Mesodermal cell (in vitro differentiated cells): Measurements from ENCODE around the gene CASP10.

Source experiments
- H3K27ac ChIP-seq: 2 replicates; pipeline ENCODE4 v1.7.0; 2013; ENCODE audit warnings: mild to moderate bottlenecking, low read depth, low read length, moderate library complexity; ENCODE audit not compliant: severe bottlenecking
- H3K36me3 ChIP-seq: 2 replicates; pipeline ENCODE4 v1.7.1; 2013; ENCODE audit warnings: mild to moderate bottlenecking, low read length, moderate library complexity; ENCODE audit not compliant: control insufficient read depth, insufficient read depth
- H3K4me1 ChIP-seq: one replicate; pipeline ENCODE4 v1.7.1; 2013; ENCODE audit warnings: mild to moderate bottlenecking, low read length; ENCODE audit not compliant: insufficient read depth, control insufficient read depth, poor library complexity, severe bottlenecking
- H3K4me3 ChIP-seq: 2 replicates; pipeline ENCODE4 v1.7.0; 2013; ENCODE audit warnings: low read length, control low read depth, mild to moderate bottlenecking; ENCODE audit not compliant: insufficient read depth, poor library complexity, severe bottlenecking; ENCODE audit errors: extremely low read depth
- H3K9me3 ChIP-seq: 2 replicates; pipeline ENCODE4 v1.7.1; 2013; ENCODE audit warnings: mild to moderate bottlenecking, low read length, moderate library complexity; ENCODE audit not compliant: control insufficient read depth
- WGBS, 2 experiments: methylation state at CpG; one replicate each; pipeline ENCODE4 v1.1.5; 2013; ENCODE audit warnings: missing lambda C conversion rate in 2 of 2; ENCODE audit not compliant: insufficient coverage in 2 of 2; 5-methylcytosine and 5-hydroxymethylcytosine counted together

Gene CASP10

GRCh38 chr2:201197781-201198180 is 14.8 kb downstream of the CASP10 start:
- Histone ChIP-seq H3K36me3 (peaks cover 6% of the 10 kb centered on the region), H3K27ac (no peak overlapping the region), H3K9me3 (no peaks in the 10 kb centered on the region), H3K4me3 (no peak overlapping the region), H3K4me1 (no peaks in the 10 kb centered on the region)
- WGBS, 2 experiments = 96 to 100% methylated on average over 2 to 3 of the region's 4 CpGs

DNA sequence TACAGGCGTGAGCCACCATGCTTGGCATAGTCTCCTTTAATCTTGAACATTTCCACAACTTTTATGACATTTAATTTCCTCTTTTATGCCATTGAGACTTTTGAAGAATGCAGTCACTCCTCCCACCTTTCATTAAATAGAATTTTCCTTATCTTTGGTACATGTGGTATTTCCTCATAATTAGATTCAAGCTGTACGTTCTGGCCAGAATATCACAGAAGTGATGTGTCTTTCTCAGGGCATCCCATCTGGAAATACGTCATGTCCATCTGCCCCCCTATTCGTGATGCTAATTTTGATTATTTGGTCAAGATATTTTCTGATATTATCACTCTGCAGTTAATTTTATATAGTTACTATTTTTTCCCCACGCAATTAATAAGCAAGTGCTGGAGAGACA is 16.9 kb downstream of the CASP10 start:
- Histone ChIP-seq H3K9me3 (no peaks in the 10 kb centered on the region), H3K36me3 (peaks cover 6% of the 10 kb centered on the region), H3K4me3 (no peak overlapping the region), H3K4me1 (no peaks in the 10 kb centered on the region), H3K27ac (no peak overlapping the region)
- 94 to 95% methylated on average over 1 to 2 of the region's 5 CpGs for WGBS, 2 experiments

DNA sequence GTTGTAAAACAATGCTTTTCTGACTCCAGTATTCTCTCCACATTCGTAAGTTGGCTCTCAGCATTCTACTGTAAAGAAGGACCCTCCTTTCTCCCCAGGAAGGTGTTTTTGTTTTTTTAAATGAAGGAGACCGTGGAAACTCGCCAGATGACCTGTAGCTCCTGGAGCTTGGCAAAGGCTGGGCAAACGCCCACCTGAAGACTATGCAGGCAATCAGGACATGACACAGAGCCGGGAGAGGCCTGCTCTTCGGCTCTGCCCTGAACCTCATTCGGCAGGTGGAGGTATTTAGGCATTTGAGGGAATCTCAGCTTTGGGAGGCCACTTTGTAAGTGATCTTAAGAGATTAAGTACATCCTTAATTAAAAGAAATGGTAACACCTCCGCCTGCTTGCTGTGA is 17.4 kb downstream of the CASP10 start:
- Histone ChIP-seq H3K4me1 (no peaks in the 10 kb centered on the region), H3K4me3 (no peak overlapping the region), H3K27ac (no peak overlapping the region), H3K9me3 (no peaks in the 10 kb centered on the region), H3K36me3 (peaks cover 6% of the 10 kb centered on the region)
- WGBS, 2 experiments = 83 to 85% methylated on average over 3 to 5 of the region's 8 CpGs

- Histone ChIP-seq H3K4me1 (peaks cover 8% of the 10 kb centered on the region), H3K36me3 (peaks cover 2% of the 10 kb centered on the region), H3K4me3 (no peak overlapping the region), H3K27ac (no peak overlapping the region), H3K9me3 (no peaks in the 10 kb centered on the region)
- 97 to 99% methylated on average over 7 of the region's 8 CpGs for WGBS, 2 experiments
Measured at GRCh38 chr2:201201371-201201770, 18.4 kb downstream of the CASP10 start.

DNA sequence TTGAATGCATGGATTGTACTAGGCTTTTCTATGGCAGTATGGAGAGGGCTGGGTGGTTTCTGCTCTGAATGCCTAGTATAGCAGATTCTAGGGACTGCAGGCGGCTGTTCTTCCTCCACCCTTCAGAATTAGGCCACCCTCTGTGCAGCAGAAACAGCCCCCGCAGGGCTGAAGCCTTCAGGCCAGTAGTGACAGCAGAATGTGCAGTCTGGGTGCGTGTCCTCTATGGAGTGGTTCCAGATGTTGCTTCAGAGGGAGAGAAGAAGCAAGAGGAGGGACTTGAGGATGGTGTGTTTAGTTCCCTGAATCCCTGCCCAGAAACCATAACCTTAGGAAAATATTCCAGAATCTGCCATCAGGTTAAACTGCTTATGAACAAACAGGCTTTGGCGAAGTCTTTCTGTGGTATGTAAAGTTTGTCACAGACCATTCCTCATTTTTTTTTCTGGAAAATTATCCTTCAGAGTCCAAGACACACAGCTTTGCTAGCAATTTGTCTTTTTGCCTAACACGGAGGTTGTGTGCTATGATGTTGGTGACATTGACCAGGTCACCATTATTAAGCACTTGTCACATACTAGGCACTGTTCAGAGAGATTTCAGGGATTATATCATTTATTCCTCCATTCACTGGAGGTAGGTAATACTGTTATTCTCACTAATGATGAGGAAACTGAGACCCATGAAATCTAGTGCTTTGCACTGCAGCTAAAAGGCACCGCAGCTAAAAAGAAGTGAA is 21.1 kb downstream of the CASP10 start:
- H3K9me3 ChIP-seq = no peaks in the 10 kb centered on the region
- H3K36me3 ChIP-seq = no peaks in the 10 kb centered on the region
- no peak overlapping the region for H3K27ac ChIP-seq
- WGBS, 2 experiments = 92 to 100% methylated on average over 2 of the region's 6 CpGs
- peaks cover 8% of the 10 kb centered on the region for H3K4me1 ChIP-seq
- H3K4me3 ChIP-seq = no peak overlapping the region

DNA sequence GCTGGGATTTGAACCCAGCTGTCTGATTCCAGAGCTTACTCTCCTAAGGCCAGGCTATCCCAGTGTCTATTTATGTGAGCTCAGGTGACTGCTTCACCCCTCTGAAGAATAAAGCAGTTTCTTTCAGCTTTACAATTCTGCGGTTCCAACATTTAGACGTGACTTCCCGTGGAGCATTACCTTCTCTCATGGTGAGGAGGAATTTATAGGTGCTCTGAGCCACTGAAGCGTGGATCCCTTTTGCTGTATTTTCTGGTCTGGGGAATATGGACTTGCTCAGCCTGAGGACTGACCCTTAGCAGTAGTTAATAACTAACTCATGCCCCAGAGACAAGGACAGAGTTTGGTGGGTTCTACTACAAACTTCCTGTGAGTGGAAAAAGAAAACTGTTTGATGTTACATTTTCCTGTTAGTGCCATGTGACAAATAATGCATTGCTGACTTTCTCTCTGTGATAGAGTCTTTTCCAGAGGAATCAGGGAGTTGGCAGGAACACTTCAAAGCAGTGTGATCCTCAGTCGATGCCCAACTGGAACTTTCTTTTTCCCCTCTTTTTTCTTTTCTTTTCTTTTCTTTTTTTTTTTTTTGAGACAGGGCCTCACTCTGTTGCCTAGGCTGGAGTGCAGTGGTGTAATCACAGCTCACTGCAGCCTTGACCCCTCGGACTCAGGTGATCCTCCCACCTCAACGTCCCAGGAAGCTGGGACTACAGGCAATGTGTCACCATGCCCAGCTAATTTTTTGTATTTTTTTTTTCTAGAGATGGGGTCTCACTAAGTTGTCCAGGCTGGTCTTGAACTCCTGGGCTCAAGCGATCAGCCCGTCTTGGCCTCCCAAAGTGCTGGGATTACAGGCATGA is 21.9 kb downstream of the CASP10 start:
- H3K27ac ChIP-seq = no peak overlapping the region
- 87 to 98% methylated on average over 3 to 9 of the region's 9 CpGs for WGBS, 2 experiments
- H3K4me3 ChIP-seq = no peak overlapping the region
- no peaks in the 10 kb centered on the region for H3K9me3 ChIP-seq
- peaks cover 8% of the 10 kb centered on the region for H3K4me1 ChIP-seq
- H3K36me3 ChIP-seq = no peaks in the 10 kb centered on the region

- Histone ChIP-seq H3K36me3 (no peaks in the 10 kb centered on the region), H3K4me1 (peaks cover 8% of the 10 kb centered on the region), H3K9me3 (no peaks in the 10 kb centered on the region), H3K4me3 (no peak overlapping the region), H3K27ac (no peak overlapping the region)
- 91 to 92% methylated on average over 2 to 3 of the region's 3 CpGs for WGBS, 2 experiments
Measured at GRCh38 chr2:201205515-201205849, 22.5 kb downstream of the CASP10 start.

- no peak overlapping the region for H3K27ac ChIP-seq
- 90 to 91% methylated on average over 11 of the region's 12 CpGs for WGBS, 2 experiments
- no peaks in the 10 kb centered on the region for H3K9me3 ChIP-seq
- H3K4me3 ChIP-seq = no peak overlapping the region
- H3K36me3 ChIP-seq = no peaks in the 10 kb centered on the region
- H3K4me1 ChIP-seq = peaks cover 8% of the 10 kb centered on the region
Measured at GRCh38 chr2:201208563-201209252, 25.8 kb downstream of the CASP10 start.

- 94 to 100% methylated on average over 1 to 3 of the region's 4 CpGs for WGBS, 2 experiments
- Histone ChIP-seq H3K36me3 (no peaks in the 10 kb centered on the region), H3K4me1 (peaks cover 5% of the 10 kb centered on the region), H3K9me3 (no peaks in the 10 kb centered on the region), H3K27ac (no peak overlapping the region), H3K4me3 (no peak overlapping the region)
Measured at GRCh38 chr2:201215963-201216362, 33.0 kb downstream of the CASP10 start.

DNA sequence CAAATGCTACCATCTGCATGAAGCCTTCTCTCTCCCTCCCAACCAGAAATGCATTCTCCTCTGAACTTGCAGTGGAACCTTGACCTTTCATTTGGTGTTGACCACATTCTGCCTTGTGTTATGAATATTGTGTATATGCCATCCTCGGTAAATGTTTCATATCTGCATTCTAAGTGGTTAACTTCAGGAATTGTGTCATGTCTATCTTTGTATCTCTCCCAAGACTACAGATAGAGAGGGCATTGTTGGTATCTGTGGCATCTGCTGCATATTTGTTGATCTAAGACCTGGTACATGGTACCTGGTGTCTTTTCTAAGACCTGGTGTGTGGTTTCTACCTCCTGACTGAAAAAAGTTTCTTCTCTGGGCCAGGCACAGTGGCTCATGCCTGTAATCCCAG is 34.0 kb downstream of the CASP10 start:
- Histone ChIP-seq H3K27ac (no peak overlapping the region), H3K36me3 (no peaks in the 10 kb centered on the region)
- WGBS, 2 experiments = no CpG with 5 or more reads among the region's 1 CpG

More for the DNA sequence above, 34.0 kb downstream of the CASP10 start:
- Histone ChIP-seq H3K4me1 (peaks cover 5% of the 10 kb centered on the region), H3K9me3 (no peaks in the 10 kb centered on the region), H3K4me3 (no peak overlapping the region)
